GM18867 (cell line): Measurements from ENCODE around the gene SLC22A3.

Source experiments
- ATAC-seq: cut with Tn5 transposase; IDR thresholded peaks from one replicate; pipeline ENCODE4 v1.9.1; 2021; ENCODE audit warnings: mild to moderate bottlenecking, moderate library complexity; ENCODE audit not compliant: unreplicated experiment

Gene SLC22A3

GRCh38 chr6:160398674-160399271, 50.6 kb downstream of the SLC22A3 start:
- peak; percentile 98 for ATAC-seq

- ATAC-seq = peak; percentile 47
Measured at GRCh38 chr6:160400446-160400845, 52.3 kb downstream of the SLC22A3 start.

GRCh38 chr6:160408528-160408927, 60.4 kb downstream of the SLC22A3 start:
- no peak for ATAC-seq

GRCh38 chr6:160412993-160413392, 64.8 kb downstream of the SLC22A3 start:
- no peak for ATAC-seq

GRCh38 chr6:160417146-160417545, 69.0 kb downstream of the SLC22A3 start:
- ATAC-seq = no peak

GRCh38 chr6:160417550-160417949, 69.4 kb downstream of the SLC22A3 start:
- ATAC-seq = no peak

GRCh38 chr6:160418370-160418769, 70.2 kb downstream of the SLC22A3 start:
- no peak for ATAC-seq

GRCh38 chr6:160419488-160419887, 71.3 kb downstream of the SLC22A3 start:
- no peak for ATAC-seq

GRCh38 chr6:160420253-160420968, 72.2 kb downstream of the SLC22A3 start:
- no peak for ATAC-seq

GRCh38 chr6:160420969-160421556, 72.9 kb downstream of the SLC22A3 start:
- ATAC-seq = no peak

- ATAC-seq = no peak
Measured at GRCh38 chr6:160421854-160422253, 73.7 kb downstream of the SLC22A3 start.

- no peak for ATAC-seq
Measured at GRCh38 chr6:160424256-160424655, 76.1 kb downstream of the SLC22A3 start.

- no peak for ATAC-seq
Measured at GRCh38 chr6:160426136-160426535, 78.0 kb downstream of the SLC22A3 start.

- ATAC-seq = no peak
Measured at GRCh38 chr6:160427312-160428068, 79.3 kb downstream of the SLC22A3 start.

- ATAC-seq = no peak
Measured at GRCh38 chr6:160428069-160428430, 79.9 kb downstream of the SLC22A3 start.

- no peak for ATAC-seq
Measured at GRCh38 chr6:160428818-160429619, 80.8 kb downstream of the SLC22A3 start.

GRCh38 chr6:160429620-160429895, 81.4 kb downstream of the SLC22A3 start:
- ATAC-seq = no peak

GRCh38 chr6:160430203-160430602, 82.0 kb downstream of the SLC22A3 start:
- ATAC-seq = no peak

- no peak for ATAC-seq
Measured at GRCh38 chr6:160430751-160431150, 82.6 kb downstream of the SLC22A3 start.

GRCh38 chr6:160431226-160431625, 83.0 kb downstream of the SLC22A3 start:
- ATAC-seq = no peak

- ATAC-seq = no peak
Measured at GRCh38 chr6:160431791-160432404, 83.7 kb downstream of the SLC22A3 start.
